Lower leg skin (tissue), 4 donors: Measurements from ENCODE around the gene EPC1. TPM values are rescaled to one million over a fixed set of nuclear protein-coding genes. Genes with fewer than 3 reads are reported as not detected.

Source experiments
- DNase-seq, 2 donors: peaks; one replicate each; pipeline ENCODE4 v3.0.0-alpha.2; 2019; ENCODE audit warnings: low spot score in 2 of 2
- H3K4me3 ChIP-seq: fragments of 200-600 bp; sonication (generic); 2 replicates; pipeline ENCODE4 v1.5.1; 2017; ENCODE audit warnings: mild to moderate bottlenecking, low read depth; ENCODE audit not compliant: poor library complexity, severe bottlenecking
- POLR2A ChIP-seq, 2 donors: fragments of 450-650 bp; IDR thresholded peaks; one replicate each; pipeline ENCODE4 v1.6.1; 2016 to 2017; ENCODE audit warnings: antibody characterized with exemption in 2 of 2, mild to moderate bottlenecking in 1 of 2, moderate library complexity in 1 of 2
- WGBS, 2 donors: methylation state at CpG; one replicate each; pipeline ENCODE4 v1.1.5; 2018; 5-methylcytosine and 5-hydroxymethylcytosine counted together
- intact Hi-C: fragments of 100-400 bp; cut with DNase I; formaldehyde crosslinking; loops from one replicate; pipeline ENCODE4 v1.15.0; 2023; ENCODE audit warnings: low total_unique reads
- total RNA-seq, 4 donors: library from RNA; depleted of rRNA; stranded (reverse); fragments of >200 nt; gene quantifications; one replicate each; pipeline ENCODE4 v1.1.0, GENCODE V29; 2016
- TF ChIP-seq, protein P1 (sequence below), 3 donors: fragments of 450-650 bp; IDR thresholded peaks; one replicate each; pipeline ENCODE4 v1.5.1; 2016; ENCODE audit warnings: antibody characterized with exemption in 3 of 3, mild to moderate bottlenecking in 3 of 3, moderate library complexity in 2 of 3

Gene EPC1
- total RNA-seq, 4 donors from 2014 or later, result 33.9 to 42.3 (median 36.8) TPM

DNA sequence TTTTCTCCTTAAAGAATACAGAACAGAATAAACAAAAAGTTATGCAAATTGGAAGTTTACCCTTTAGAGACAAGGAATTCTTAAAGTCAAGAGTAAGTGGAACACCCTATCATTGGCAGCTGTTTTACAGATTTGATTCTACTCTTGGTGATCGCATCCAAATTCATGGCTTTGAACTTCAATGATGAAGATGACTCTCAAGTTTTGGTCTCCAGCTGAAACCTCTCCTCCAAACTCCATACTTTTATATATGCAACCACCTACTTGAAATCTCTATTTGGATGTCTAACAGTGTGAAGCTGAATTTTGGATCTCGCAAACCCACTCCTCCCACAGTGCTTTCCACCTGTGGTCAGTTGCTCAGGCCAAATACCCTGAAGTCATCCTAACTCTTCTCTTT is 80.4 kb downstream of the EPC1 start:
- TF ChIP-seq, protein P1, sequence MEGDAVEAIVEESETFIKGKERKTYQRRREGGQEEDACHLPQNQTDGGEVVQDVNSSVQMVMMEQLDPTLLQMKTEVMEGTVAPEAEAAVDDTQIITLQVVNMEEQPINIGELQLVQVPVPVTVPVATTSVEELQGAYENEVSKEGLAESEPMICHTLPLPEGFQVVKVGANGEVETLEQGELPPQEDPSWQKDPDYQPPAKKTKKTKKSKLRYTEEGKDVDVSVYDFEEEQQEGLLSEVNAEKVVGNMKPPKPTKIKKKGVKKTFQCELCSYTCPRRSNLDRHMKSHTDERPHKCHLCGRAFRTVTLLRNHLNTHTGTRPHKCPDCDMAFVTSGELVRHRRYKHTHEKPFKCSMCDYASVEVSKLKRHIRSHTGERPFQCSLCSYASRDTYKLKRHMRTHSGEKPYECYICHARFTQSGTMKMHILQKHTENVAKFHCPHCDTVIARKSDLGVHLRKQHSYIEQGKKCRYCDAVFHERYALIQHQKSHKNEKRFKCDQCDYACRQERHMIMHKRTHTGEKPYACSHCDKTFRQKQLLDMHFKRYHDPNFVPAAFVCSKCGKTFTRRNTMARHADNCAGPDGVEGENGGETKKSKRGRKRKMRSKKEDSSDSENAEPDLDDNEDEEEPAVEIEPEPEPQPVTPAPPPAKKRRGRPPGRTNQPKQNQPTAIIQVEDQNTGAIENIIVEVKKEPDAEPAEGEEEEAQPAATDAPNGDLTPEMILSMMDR (IDR thresholded peaks at IDR 0.05), result no peak
- no peak for TF ChIP-seq POLR2A (IDR thresholded peaks at IDR 0.05)
- DNase-seq, result no peak
- intact Hi-C loops, result no loop called here
- no peak overlapping the region for H3K4me3 ChIP-seq
- 99 to 100% methylated on average over 2 of the region's 2 CpGs for WGBS, 2 donors

DNA sequence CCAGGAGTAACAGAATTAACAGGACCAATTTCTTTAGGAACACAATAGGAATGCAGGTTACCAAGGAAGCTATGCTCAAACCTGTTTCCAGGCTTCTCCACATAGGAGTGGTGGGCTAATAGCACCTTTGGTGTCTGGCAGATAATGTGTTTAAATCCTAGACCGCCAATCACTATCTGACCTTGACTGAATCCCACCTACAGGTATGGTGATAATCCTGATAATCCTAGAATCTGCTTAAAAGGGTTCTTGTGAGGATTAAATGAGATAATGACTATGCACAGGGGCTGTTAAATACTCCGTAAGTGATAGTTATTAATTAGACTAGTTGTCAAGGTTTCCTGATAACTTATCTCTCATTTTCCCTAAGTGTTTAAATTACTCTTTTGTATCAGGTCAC is 81.2 kb downstream of the EPC1 start:
- TF ChIP-seq, protein P1 (IDR thresholded peaks at IDR 0.05), result no peak
- no peak for TF ChIP-seq POLR2A (IDR thresholded peaks at IDR 0.05)
- intact Hi-C loops, result no loop called here
- 96 to 100% methylated on average over 2 of the region's 2 CpGs for WGBS, 2 donors
- H3K4me3 ChIP-seq, result no peak overlapping the region
- DNase-seq, result peak in 1 of 2 donors; percentile 7

DNA sequence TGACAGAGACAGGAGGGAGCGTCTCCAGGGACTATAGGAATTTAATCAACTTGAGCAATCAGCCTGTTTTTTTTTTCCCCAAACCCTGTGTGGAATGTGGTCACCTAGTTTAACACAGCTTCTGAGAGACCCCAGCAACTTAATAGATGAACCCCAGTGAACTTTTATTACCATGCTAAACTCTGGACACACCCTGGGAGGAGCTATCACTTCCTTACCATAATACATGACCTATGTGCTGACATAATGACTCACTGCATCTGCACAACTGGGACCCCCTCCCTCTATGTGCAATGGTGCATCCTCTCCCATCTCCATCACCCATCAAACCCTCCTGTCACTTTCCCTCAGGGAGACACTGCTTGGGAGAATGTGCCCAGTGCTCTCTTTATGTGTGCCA is 83.7 kb downstream of the EPC1 start:
- intact Hi-C loops, result no loop called here
- TF ChIP-seq POLR2A (IDR thresholded peaks at IDR 0.05), result no peak
- TF ChIP-seq, protein P1 (IDR thresholded peaks at IDR 0.05), result no peak
- DNase-seq, result peak in 1 of 2 donors; percentile 39
- 55 to 74% methylated on average over 1 of the region's 1 CpG for whole genome bisulfite sequencing, 2 donors
- no peak overlapping the region for H3K4me3 ChIP-seq

DNA sequence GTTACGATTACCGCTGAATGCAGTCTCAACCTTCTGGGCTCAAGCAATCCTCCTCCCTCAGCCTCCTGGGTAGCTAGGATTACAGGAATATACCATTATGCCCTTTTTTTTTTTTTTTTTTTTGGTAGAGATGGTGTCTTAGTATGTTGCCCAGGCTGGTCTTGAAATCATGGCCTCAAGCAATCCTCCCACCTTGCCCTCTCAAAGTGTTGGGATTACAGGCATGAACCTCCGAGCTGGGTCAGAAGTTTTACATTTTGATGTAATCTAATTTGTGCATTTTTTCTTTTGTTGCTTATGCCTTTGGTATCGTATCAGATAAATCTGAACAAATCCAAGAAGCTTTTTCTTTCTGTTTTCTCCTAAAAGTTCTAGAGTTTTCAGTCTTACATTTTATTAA is 87.4 kb downstream of the EPC1 start:
- 94 to 96% methylated on average over 4 of the region's 4 CpGs for WGBS, 2 donors
- DNase-seq, result no peak
- TF ChIP-seq, protein P1 (IDR thresholded peaks at IDR 0.05), result no peak
- no peak for TF ChIP-seq POLR2A (IDR thresholded peaks at IDR 0.05)
- no peak overlapping the region for H3K4me3 ChIP-seq
- intact Hi-C loops, result loop anchor here (10.0 kb wide), 1 partner anchor 85 kb away; the partner anchor contains the start of gene EPC1

DNA sequence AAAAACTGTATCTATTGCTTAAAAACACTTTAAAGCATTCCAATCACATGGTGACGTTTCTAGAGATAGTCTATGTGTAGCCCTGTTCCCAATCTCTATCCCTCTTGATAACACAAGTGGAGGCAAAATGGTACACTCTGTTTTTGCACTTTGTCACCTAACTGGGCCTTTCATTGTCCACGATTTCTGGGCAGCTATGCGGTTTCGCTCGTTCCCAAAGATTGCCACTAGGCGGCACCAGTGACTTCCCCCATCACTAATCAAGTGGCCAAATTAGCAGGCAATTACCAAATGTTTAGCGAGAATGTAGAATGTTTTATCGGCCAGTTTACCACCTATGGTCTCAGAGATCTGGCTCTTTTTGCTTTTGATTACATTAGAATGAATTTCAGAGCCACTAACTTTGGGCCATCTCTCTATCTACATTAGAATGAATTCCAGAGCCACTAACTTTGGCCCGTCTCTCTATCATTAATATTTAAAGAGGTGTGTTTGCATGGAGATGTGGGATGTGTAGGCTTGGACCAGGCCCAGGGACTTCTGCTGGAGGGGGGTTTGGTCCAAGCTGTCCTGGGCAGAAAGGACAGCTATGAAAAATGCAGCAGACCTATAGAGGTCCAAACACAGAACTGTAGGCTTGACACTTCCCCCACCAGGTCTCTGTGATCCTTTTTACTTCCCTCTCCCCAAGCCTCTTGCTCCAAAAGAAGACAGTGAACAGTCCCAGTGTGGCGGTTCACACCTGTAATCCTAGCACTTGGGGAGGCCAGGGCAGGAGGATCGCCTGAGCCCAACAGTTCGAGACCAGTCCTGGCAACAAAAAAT is 90.1 kb downstream of the EPC1 start:
- WGBS, 2 donors, result 34 to 37% methylated on average over 12 of the region's 12 CpGs
- no peak for TF ChIP-seq POLR2A (IDR thresholded peaks at IDR 0.05)
- TF ChIP-seq, protein P1 (IDR thresholded peaks at IDR 0.05), result peak in 1 of 3 donors; percentile 78
- intact Hi-C loops, result loop anchor here (10.0 kb wide), 1 partner anchor 88 kb away; the partner anchor contains the start of gene EPC1
- DNase-seq, result peak; percentile 58 to 94
- no peak overlapping the region for H3K4me3 ChIP-seq
